GM12878 (cell line): ENCODE results near the gene FGFR4. TPM values are rescaled to one million over a fixed set of nuclear protein-coding genes. Genes with fewer than 3 reads are reported as not detected.

Experiments
- ATAC-seq: fragments of 200-7000 bp; cut with Tn5 transposase; 3 replicates; pipeline ENCODE4 v1.9.1; 2020; ENCODE audit warnings: mild to moderate bottlenecking, moderate library complexity
- BruUV-seq: library from RNA; stranded (reverse); fragments of 400-500 nt; replicated peaks from 2 replicates; lab custom pipeline; 2021; lab: Mats Ljungman, UMichigan
- CTCF ChIA-PET: fragments of 300-600 bp; sonication (Branson Sonifier 250); formaldehyde crosslinking; extraction: SDS; loops from one replicate; lab custom pipeline; 2021; ENCODE audit warnings: inconsistent platforms; lab: Yijun Ruan, JAX
- POLR2A ChIA-PET: fragments of 350-600 bp; formaldehyde crosslinking; extraction: SDS; loops from one replicate; lab custom pipeline; 2021; ENCODE audit warnings: inconsistent platforms; lab: Charles Lee
- RAD21 ChIA-PET: fragments of 300-600 bp; sonication (Branson Sonifier 250); formaldehyde crosslinking; loops from one replicate; lab custom pipeline; 2023; ENCODE audit warnings: antibody characterized with exemption; ENCODE audit not compliant: unreplicated experiment; lab: Charles Lee
- SMC1A ChIA-PET: fragments of 300-600 bp; sonication (Branson Sonifier 250); formaldehyde crosslinking; loops from one replicate; lab custom pipeline; 2023; ENCODE audit not compliant: unreplicated experiment, uncharacterized antibody; lab: Charles Lee
- DNase-seq: peaks from one replicate; pipeline ENCODE4 v3.0.0-alpha.2; 2011; ENCODE audit warnings: low read depth, low spot score
- FAIRE-seq: peaks from 3 replicates; lab custom pipeline; 2011; peaks lifted over from hg19 to GRCh38; lab: Jason Lieb, UNC
- H2AFZ ChIP-seq: 2 replicates; pipeline ENCODE4 v1.6.0; 2011; ENCODE audit warnings: low read depth, low read length, control low read depth; ENCODE audit not compliant: control insufficient read depth
- H3K27ac ChIP-seq: 2 replicates; pipeline ENCODE4 v1.5.1; 2011; ENCODE audit warnings: control low read depth; ENCODE audit not compliant: control insufficient read depth, insufficient read depth
- H3K27me3 ChIP-seq, 2 experiments: replicated peaks in 1 of 2; 2 replicates each; pipeline versions ENCODE4 v1.6.0 to v1.6.1; 2011; ENCODE audit warnings: low read length in 1 of 2; ENCODE audit not compliant: control insufficient read depth in 2 of 2, insufficient read depth in 2 of 2
- H3K36me3 ChIP-seq, 2 experiments: 2 replicates each; pipeline ENCODE4 v1.5.1; 2011; ENCODE audit warnings: low read length in 1 of 2; ENCODE audit not compliant: control insufficient read depth in 2 of 2, insufficient read depth in 2 of 2
- H3K4me1 ChIP-seq: 2 replicates; pipeline ENCODE4 v1.6.1; 2011; ENCODE audit warnings: mild to moderate bottlenecking, low read length, moderate library complexity, mixed read lengths; ENCODE audit not compliant: control insufficient read depth, insufficient read depth
- H3K4me2 ChIP-seq: 2 replicates; pipeline ENCODE4 v1.6.0; 2011; ENCODE audit warnings: control low read depth; ENCODE audit not compliant: control insufficient read depth, insufficient read depth
- H3K4me3 ChIP-seq: fragments of 200-600 bp; sonication (generic); 2 replicates; pipeline ENCODE4 v1.5.1; 2016
- H3K79me2 ChIP-seq: 2 replicates; pipeline ENCODE4 v1.6.0; 2011; ENCODE audit warnings: low read length; ENCODE audit not compliant: control insufficient read depth, insufficient read depth
- H3K9ac ChIP-seq: 2 replicates; pipeline ENCODE4 v1.8.0; 2011; ENCODE audit warnings: low read length, control low read depth, mixed read lengths; ENCODE audit not compliant: control insufficient read depth, insufficient read depth
- H3K9me3 ChIP-seq: replicated peaks from 3 replicates; pipeline ENCODE4 v1.5.1; 2011; ENCODE audit warnings: mild to moderate bottlenecking, low read length; ENCODE audit not compliant: control insufficient read depth, insufficient read depth
- H4K20me1 ChIP-seq: 2 replicates; pipeline ENCODE4 v1.6.0; 2011; ENCODE audit not compliant: control insufficient read depth, insufficient read depth
- BCLAF1 ChIP-seq: fragments of 450-650 bp; IDR thresholded peaks from 2 replicates; pipeline ENCODE4 v1.6.1; 2017; ENCODE audit warnings: antibody characterized with exemption, mild to moderate bottlenecking, moderate library complexity
- BHLHE40 ChIP-seq, 2 experiments: fragments of 450-650 bp in 1 of 2; IDR thresholded peaks; 2 replicates each; pipeline ENCODE4 v1.6.1; 2011 to 2017; ENCODE audit warnings: low read depth in 2 of 2, borderline replicate concordance in 1 of 2, improper control_type of control experiment in 1 of 2, low read length in 1 of 2, mild to moderate bottlenecking in 1 of 2
- CREB1 ChIP-seq: IDR thresholded peaks from 2 replicates; pipeline ENCODE4 v1.6.1; 2012; ENCODE audit warnings: low read depth, mild to moderate bottlenecking, inconsistent platforms
- CREM ChIP-seq: IDR thresholded peaks from 2 replicates; pipeline ENCODE4 v1.6.1; 2014; ENCODE audit warnings: antibody characterized with exemption, low read depth
- IKZF2 ChIP-seq, 2 experiments: fragments of 450-650 bp; IDR thresholded peaks; 2 replicates each; pipeline ENCODE4 v1.6.1; 2017; ENCODE audit warnings: mild to moderate bottlenecking in 2 of 2, moderate library complexity in 2 of 2
- JUNB ChIP-seq: IDR thresholded peaks from 2 replicates; pipeline ENCODE4 v1.6.1; 2016; ENCODE audit warnings: antibody characterized with exemption, mild to moderate bottlenecking
- MEF2B ChIP-seq: fragments of 450-650 bp; IDR thresholded peaks from 2 replicates; pipeline ENCODE4 v1.6.1; 2018; ENCODE audit warnings: mild to moderate bottlenecking, moderate library complexity; ENCODE audit not compliant: partially characterized antibody, poor library complexity, severe bottlenecking
- PAX5 ChIP-seq: IDR thresholded peaks from 2 replicates; pipeline ENCODE4 v1.6.1; 2011; ENCODE audit warnings: low read depth, low read length, borderline replicate concordance
- SREBF2 ChIP-seq: IDR thresholded peaks from 2 replicates; pipeline ENCODE4 v1.6.1; 2012; ENCODE audit warnings: mild to moderate bottlenecking, low read length
- TCF12 ChIP-seq: IDR thresholded peaks from 2 replicates; pipeline ENCODE4 v1.6.1; 2011; ENCODE audit warnings: low read depth, mild to moderate bottlenecking, low read length
- TCF3 ChIP-seq: IDR thresholded peaks from 2 replicates; pipeline ENCODE4 v1.6.1; 2012; ENCODE audit warnings: low read depth, mild to moderate bottlenecking, low read length, borderline replicate concordance; ENCODE audit not compliant: insufficient read depth
- ZNF274 ChIP-seq: IDR thresholded peaks from one replicate; pipeline ENCODE4 v1.8.0; 2011; ENCODE audit not compliant: insufficient read length, insufficient read depth
- WGBS: methylation state at CpG from one replicate; pipeline ENCODE4 v1.1.6; 2016; ENCODE audit warnings: low lambda C conversion rate; ENCODE audit not compliant: insufficient replicate concordance, insufficient coverage; ENCODE audit errors: missing lambda C conversion rate; 5-methylcytosine and 5-hydroxymethylcytosine counted together
- in situ Hi-C: fragments of 300-500 bp; cut with MboI; formaldehyde crosslinking; loops from 9 replicates; pipeline ENCODE4 v1.14.3; 2018; ENCODE audit warnings: mixed read lengths
- intact Hi-C: fragments of 100-400 bp; cut with micrococcal nuclease; formaldehyde crosslinking; loops from one replicate; pipeline ENCODE4 v1.14.2; 2022; ENCODE audit not compliant: unreplicated experiment
- polyA plus RNA-seq, 11 experiments: library from polyadenylated mRNA; depleted of rRNA in 4 of 11; unstranded in 6 of 11; stranded (reverse) in 5 of 11; fragments of >200 nt; fragmentation: Nextera tagmentation in 4 of 11; fragmentation: Illumina TruSeq in 1 of 11; extraction: Ambion mirVana in 4 of 11; extraction: Trizol in 1 of 11; gene quantifications; 1 replicate in 1 of 11; 2 replicates in 10 of 11; pipeline versions ENCODE4 v1.2.1 to v1.2.3, GENCODE V29; 2011 to 2016; ENCODE audit warnings: inconsistent platforms in 2 of 11, missing spikeins in 2 of 11, low read depth in 1 of 11
- total RNA-seq, 4 experiments: library from RNA; depleted of rRNA in 3 of 4; stranded (reverse); fragments of >200 nt in 3 of 4; fragmentation: Illumina TruSeq in 1 of 4; extraction: Trizol in 1 of 4; gene quantifications; 2 replicates each; pipeline versions ENCODE4 v1.2.1 to v1.2.3, GENCODE V29; 2013 to 2021

FGFR4 gene
- total and polyA plus RNA-seq, 10 of the 15 experiments (the other 5 are each of a cell fraction or from before 2014, with no cell fraction given), result 0.17 to 0.77 (median 0.28) TPM; not detected in 5

GRCh38 chr5:177123789-177124485 is 37.2 kb downstream of the FGFR4 start:
- no peaks in the 10 kb centered on the region for H3K9me3 ChIP-seq
- FAIRE-seq, result peak; percentile 49
- ChIA-PET SMC1A (interaction anchor here (0.7 to 1.7 kb wide), 3 partner anchors 9 to 12 kb away, joined by 3 read pairs; no protein-coding TSS in a partner anchor), POLR2A (interaction anchor here (0.9 kb wide), 1 partner anchor 172 kb away, joined by 3 read pairs; no protein-coding TSS in a partner anchor), CTCF (interaction anchor here (0.9 to 1.3 kb wide), 2 partner anchors 10 to 11 kb away, joined by 3 to 13 read pairs; no protein-coding TSS in a partner anchor), RAD21 (interaction anchor here (0.7 to 1.2 kb wide), 2 partner anchors 10 to 12 kb away, joined by 4 read pairs; no protein-coding TSS in a partner anchor)
- BruUV-seq, result no TSS peak
- H3K79me2 ChIP-seq, result no peaks in the 10 kb centered on the region
- in situ Hi-C loops, result no loop called here
- H3K4me2 ChIP-seq, result peak overlapping the region; percentile 45
- peaks cover 13% of the 10 kb centered on the region for H3K4me1 ChIP-seq
- WGBS, result 25% methylated on average over 15 of the region's 15 CpGs
- H3K27ac ChIP-seq, result no peak overlapping the region
- peak overlapping the region; percentile 55 for H2AFZ ChIP-seq
- no peak overlapping the region for H3K4me3 ChIP-seq
- intact Hi-C loops, result no loop called here
- H3K9ac ChIP-seq, result no peak overlapping the region
- no peaks in the 10 kb centered on the region for H3K27me3 ChIP-seq
- no peak for ATAC-seq
- no peak for DNase-seq
- TF ChIP-seq TCF12 (peak; percentile 43; the same call in 1 of the 2 replicates), PAX5 (no peak), SREBF2 (no peak), JUNB (no peak), BCLAF1 (no peak), BHLHE40 (IDR thresholded peaks at IDR 0.05; ENCODE audit: borderline replicate concordance in 1 of 2, low read depth in 2 of 2, low read length in 1 of 2) (no peak), MEF2B (no peak), CREB1 (0 out of 2 replicates have a peak, but pooled peaks have one; percentile 30), TCF3 (0 out of 2 replicates have a peak, but pooled peaks have one; percentile 35), ZNF274 (no peak), IKZF2 (IDR thresholded peaks at IDR 0.05) (no peak), CREM (peak; percentile 36; the same call in 1 of the 2 replicates)
- H4K20me1 ChIP-seq, result no peaks in the 10 kb centered on the region
- H3K36me3 ChIP-seq, result no peaks in the 10 kb centered on the region
